Activated CD8-positive, alpha-beta memory T cell treated with anti-CD3 and anti-CD28 coated beads, Interleukin-2, amount 50 U/mL, for 24 hours (primary cell): ENCODE data around the gene ZNF695.
A peak's percentile ranks its signal among the peaks of the same experiment; 100 is the strongest.
"Not testable (repeated sequence)": the region's sequence is repeated elsewhere in the genome, so short reads cannot be mapped to it uniquely, and the experiment has no call there.

Experiments used
- DNase-seq: peaks from one replicate; pipeline ENCODE4 v3.0.0-alpha.2; 2020; ENCODE audit errors: extremely low read depth

ZNF695 gene

GRCh38 chr1:247007511-247008405, at the start of gene ZNF695:
Gene ZNF695 (minus strand): TSS chr1:247008057. CDS start chr1:247007908, 149 bp downstream.
- DNase-seq, result peak; percentile 8

GRCh38 chr1:247056071-247056470, 48.2 kb upstream of the ZNF695 start:
- no peak for DNase-seq

- no peak for DNase-seq
These were observed 47.1 kb upstream of the ZNF695 start for GRCh38 chr1:247054992-247055415.

GRCh38 chr1:247047702-247048101, 39.8 kb upstream of the ZNF695 start:
- DNase-seq, result no peak

GRCh38 chr1:247047260-247047659, 39.4 kb upstream of the ZNF695 start:
- no peak for DNase-seq

GRCh38 chr1:247043406-247043805, 35.5 kb upstream of the ZNF695 start:
- no peak for DNase-seq

GRCh38 chr1:247037511-247038320, 29.9 kb upstream of the ZNF695 start:
- DNase-seq, result no peak

- DNase-seq, result not testable (repeated sequence)
These were observed 24.4 kb upstream of the ZNF695 start for GRCh38 chr1:247032306-247032705.

GRCh38 chr1:247024658-247025057, 16.8 kb upstream of the ZNF695 start:
- DNase-seq, result not testable (repeated sequence)

- no peak for DNase-seq
These were observed 5.5 kb upstream of the ZNF695 start for GRCh38 chr1:247013391-247013790.

GRCh38 chr1:247008406-247008799, 546 bp upstream of the ZNF695 start:
- DNase-seq, result no peak

- not testable (repeated sequence) for DNase-seq
These were observed 3.8 kb downstream of the ZNF695 start for GRCh38 chr1:247004081-247004480.

GRCh38 chr1:246989901-246990300, 18.0 kb downstream of the ZNF695 start:
- no peak for DNase-seq

GRCh38 chr1:246988316-246988715, 19.5 kb downstream of the ZNF695 start:
- no peak for DNase-seq

GRCh38 chr1:246987083-246987690, 20.7 kb downstream of the ZNF695 start:
- DNase-seq, result no peak

- no peak for DNase-seq
These were observed 29.1 kb downstream of the ZNF695 start for GRCh38 chr1:246978785-246979184.

GRCh38 chr1:246978281-246978680, 29.6 kb downstream of the ZNF695 start:
- DNase-seq, result no peak

- DNase-seq, result no peak
These were observed 35.9 kb downstream of the ZNF695 start for GRCh38 chr1:246971969-246972368.

GRCh38 chr1:246971090-246971721, 36.7 kb downstream of the ZNF695 start:
- DNase-seq, result no peak

- no peak for DNase-seq
These were observed 38.2 kb downstream of the ZNF695 start for GRCh38 chr1:246969621-246970020.

- DNase-seq, result no peak
These were observed 41.4 kb downstream of the ZNF695 start for GRCh38 chr1:246966502-246966901.
